NCI-H1436 (cell line): ENCODE measurements around the gene KRTAP19-8.

ENCODE experiments used
- DNase-seq: peaks from one replicate; lab custom pipeline; 2025; lab: John Stamatoyannopoulos, UW

KRTAP19-8 gene

DNA sequence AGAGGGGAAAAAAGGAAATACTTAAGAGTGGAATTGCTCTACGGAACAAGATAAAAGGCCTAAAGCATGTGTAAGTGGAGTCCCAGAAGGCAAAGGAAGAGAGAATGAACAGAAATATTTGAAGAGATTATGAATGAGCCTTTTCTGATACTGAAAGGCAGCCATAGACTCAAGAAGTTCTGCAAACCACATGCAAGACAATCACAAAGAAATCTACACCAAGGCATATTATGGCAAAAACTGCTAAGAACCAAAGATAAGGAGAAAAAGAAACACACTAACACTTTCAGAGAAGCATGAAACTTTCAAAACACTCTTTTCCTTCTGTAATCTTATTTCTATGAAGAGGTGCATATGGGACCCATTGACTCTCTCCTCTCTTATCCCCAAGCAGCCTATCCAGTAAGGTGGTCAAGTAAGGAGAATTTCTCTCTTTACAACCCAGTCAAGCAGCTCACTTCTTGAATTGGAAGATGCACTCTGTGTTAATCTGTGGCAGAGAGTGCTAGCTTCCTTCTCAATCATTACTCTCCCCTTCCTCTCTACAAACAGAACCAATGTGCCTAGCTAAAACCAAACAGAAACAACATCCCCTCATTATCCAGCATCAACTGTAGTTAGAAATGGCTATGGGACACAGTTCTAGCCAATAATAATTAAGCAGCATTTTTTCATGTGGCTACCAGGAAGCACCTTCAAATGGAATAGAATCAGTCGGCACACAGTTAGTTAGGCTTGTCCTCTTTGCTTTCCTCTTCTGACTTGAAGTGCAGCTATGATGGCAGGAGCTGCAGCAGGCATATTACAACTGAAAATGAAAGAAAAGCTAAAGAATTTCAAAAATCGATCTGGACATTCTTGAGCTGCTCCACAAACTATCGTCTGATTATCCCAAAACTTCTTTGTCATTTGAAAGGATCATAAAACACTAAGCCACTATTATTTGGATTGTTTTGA is 25.9 kb downstream of the KRTAP19-8 start:
- DNase-seq = no peak

GRCh38 chr21:31011412-31011811 is 26.9 kb downstream of the KRTAP19-8 start:
- DNase-seq = no peak

- no peak for DNase-seq
Measured at GRCh38 chr21:31008355-31008754, 29.9 kb downstream of the KRTAP19-8 start.

DNA sequence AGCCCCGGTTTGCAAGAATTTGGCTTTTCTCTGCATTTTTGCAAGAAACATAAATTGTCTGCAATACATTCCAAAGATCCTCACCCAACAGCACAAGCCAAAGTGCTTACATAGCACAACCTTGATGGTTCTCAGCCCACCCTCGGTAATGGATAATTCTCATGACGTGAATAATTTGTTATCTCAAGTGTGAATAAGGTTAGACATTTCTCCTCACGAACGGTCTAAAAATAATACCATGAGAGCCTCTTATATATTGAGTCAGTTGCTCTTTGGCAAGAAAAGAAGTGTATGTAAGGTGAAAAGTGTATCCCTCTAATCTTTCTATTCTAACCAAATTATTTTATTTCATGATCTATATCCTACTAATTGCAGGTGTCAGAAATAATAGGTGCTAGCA is 33.3 kb downstream of the KRTAP19-8 start:
- DNase-seq = no peak

GRCh38 chr21:31003471-31003870 is 34.8 kb downstream of the KRTAP19-8 start:
- DNase-seq = no peak

DNA sequence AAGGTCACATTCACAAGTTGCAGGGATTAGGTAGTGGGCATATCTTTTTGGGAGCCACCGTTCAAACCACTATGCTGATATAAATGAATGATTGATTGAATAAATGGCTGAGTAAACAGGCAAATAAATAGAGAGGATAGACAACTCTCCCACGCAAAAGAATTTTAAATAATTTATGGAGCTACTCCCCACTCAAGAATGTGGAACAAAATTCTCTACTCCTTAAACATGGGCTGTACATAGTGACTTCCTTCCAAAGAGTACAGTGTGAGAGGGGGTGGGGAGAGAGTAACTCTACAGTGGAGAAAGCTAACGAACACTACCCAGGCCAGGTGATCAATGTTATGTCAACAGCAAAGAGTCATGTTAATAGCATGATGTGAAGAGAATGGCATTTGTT is 40.7 kb downstream of the KRTAP19-8 start:
- DNase-seq = no peak

- DNase-seq = no peak
Measured at GRCh38 chr21:30996728-30997127, 41.5 kb downstream of the KRTAP19-8 start.

DNA sequence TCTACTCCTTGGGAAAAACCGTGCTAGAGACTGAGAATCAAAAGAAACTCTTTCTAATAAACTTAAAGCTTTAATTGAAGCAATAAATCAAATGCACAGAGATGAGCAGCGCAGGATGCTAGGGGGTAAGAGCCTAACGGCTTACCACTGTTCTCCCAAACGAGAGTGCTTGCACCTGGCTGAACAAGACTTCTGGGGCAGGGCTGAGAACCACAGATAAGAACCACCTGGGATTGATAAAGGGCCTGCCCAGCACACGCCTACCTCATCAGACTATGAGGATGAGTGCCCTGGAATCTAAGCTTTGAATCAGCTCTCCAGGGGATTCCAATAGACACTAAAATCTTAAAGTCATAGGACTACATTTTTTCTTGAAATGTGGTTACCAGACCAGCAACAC is 43.3 kb downstream of the KRTAP19-8 start:
- DNase-seq = no peak

- no peak for DNase-seq
Measured at GRCh38 chr21:30990514-30991262, 47.6 kb downstream of the KRTAP19-8 start.

DNA sequence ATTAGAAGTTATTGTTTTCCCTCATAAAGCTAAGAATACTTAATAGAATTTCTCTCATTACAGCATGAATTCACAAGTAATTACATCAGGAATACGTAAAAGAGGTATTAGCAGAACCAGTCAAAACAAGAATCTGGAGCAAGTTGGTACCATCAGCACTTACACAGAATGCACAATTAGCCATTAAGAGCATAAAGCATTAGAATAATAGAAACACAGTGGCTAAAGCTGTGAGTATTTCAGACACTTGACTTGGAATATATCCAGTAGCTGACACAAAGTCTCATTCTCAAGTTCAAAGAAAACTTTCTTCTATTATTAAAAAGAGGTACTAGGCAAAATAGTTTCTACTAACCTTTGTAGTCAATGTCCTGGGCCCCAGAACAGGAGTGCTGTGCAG is 49.6 kb downstream of the KRTAP19-8 start:
- no peak for DNase-seq
